K562 (cell line): Measurements from ENCODE around the gene ITGB6.

Source experiments
- PURB ChIP-seq: sonication (generic); formaldehyde crosslinking; IDR thresholded peaks from 2 replicates; pipeline ENCODE4 v1.9.0; 2021; ENCODE audit warnings: low read depth, mild to moderate bottlenecking, missing genetic modification reagents
- TF ChIP-seq, protein P1 (sequence below): fragments of 250-450 bp; sonication (Bioruptor Pico); IDR thresholded peaks from 2 replicates; pipeline ENCODE4 v1.4.0; 2020

DNA sequence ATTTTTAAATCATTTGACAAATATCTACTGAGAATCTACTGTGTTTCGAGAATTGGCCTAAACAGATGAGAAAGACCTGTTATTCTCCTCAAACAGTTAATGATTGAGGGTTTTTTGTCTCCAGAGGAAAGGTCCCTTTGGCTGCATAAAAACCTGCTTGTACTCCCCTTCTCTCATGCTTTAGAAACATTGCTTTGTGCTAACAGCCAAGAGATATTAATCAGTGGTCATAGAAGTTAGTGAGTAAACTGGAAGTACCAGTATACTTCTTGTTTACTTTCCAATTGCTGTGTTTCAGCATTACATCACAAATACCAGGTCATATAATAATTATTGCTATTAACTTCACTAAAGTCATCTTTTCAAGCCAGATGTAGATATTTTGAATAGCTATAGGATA is 34.1 kb downstream of the ITGB6 start:
- TF ChIP-seq, protein P1, sequence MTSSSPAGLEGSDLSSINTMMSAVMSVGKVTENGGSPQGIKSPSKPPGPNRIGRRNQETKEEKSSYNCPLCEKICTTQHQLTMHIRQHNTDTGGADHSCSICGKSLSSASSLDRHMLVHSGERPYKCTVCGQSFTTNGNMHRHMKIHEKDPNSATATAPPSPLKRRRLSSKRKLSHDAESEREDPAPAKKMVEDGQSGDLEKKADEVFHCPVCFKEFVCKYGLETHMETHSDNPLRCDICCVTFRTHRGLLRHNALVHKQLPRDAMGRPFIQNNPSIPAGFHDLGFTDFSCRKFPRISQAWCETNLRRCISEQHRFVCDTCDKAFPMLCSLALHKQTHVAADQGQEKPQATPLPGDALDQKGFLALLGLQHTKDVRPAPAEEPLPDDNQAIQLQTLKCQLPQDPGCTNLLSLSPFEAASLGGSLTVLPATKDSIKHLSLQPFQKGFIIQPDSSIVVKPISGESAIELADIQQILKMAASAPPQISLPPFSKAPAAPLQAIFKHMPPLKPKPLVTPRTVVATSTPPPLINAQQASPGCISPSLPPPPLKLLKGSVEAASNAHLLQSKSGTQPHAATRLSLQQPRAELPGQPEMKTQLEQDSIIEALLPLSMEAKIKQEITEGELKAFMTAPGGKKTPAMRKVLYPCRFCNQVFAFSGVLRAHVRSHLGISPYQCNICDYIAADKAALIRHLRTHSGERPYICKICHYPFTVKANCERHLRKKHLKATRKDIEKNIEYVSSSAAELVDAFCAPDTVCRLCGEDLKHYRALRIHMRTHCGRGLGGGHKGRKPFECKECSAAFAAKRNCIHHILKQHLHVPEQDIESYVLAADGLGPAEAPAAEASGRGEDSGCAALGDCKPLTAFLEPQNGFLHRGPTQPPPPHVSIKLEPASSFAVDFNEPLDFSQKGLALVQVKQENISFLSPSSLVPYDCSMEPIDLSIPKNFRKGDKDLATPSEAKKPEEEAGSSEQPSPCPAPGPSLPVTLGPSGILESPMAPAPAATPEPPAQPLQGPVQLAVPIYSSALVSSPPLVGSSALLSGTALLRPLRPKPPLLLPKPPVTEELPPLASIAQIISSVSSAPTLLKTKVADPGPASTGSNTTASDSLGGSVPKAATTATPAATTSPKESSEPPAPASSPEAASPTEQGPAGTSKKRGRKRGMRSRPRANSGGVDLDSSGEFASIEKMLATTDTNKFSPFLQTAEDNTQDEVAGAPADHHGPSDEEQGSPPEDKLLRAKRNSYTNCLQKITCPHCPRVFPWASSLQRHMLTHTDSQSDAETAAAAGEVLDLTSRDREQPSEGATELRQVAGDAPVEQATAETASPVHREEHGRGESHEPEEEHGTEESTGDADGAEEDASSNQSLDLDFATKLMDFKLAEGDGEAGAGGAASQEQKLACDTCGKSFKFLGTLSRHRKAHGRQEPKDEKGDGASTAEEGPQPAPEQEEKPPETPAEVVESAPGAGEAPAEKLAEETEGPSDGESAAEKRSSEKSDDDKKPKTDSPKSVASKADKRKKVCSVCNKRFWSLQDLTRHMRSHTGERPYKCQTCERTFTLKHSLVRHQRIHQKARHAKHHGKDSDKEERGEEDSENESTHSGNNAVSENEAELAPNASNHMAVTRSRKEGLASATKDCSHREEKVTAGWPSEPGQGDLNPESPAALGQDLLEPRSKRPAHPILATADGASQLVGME (CRISPR knock-in tag) = no peak
- no peak for TF ChIP-seq PURB
